Esophagus muscularis mucosa (tissue), 4 donors: Measurements from ENCODE around the gene ADRB2. TPM values are rescaled to one million over a fixed set of nuclear protein-coding genes. Genes with fewer than 3 reads are reported as not detected.

Experiments
- DNase-seq: peaks from one replicate; pipeline ENCODE4 v3.0.0-alpha.2; 2017; ENCODE audit errors: extremely low spot score
- H3K27ac ChIP-seq, 4 donors: fragments of 200-600 bp; sonication (generic); replicated peaks in 1 of 4; 1 replicate in 3 of 4; 2 replicates in 1 of 4; pipeline ENCODE4 v1.5.1; 2016 to 2019; ENCODE audit warnings: mild to moderate bottlenecking in 1 of 4
- H3K27me3 ChIP-seq, 4 donors: fragments of 200-600 bp; sonication (generic); one replicate each; pipeline versions ENCODE4 v1.5.1 to v1.6.0; 2016 to 2019
- H3K36me3 ChIP-seq, 4 donors: fragments of 200-600 bp; sonication (generic); one replicate each; pipeline ENCODE4 v1.5.1; 2016 to 2019
- H3K4me1 ChIP-seq, 4 donors: fragments of 200-600 bp; sonication (generic); one replicate each; pipeline ENCODE4 v1.5.1; 2016 to 2019
- H3K4me3 ChIP-seq, 4 donors: fragments of 200-600 bp; sonication (generic); 1 replicate in 2 of 4; 2 replicates in 2 of 4; pipeline ENCODE4 v1.5.1; 2016 to 2019; ENCODE audit warnings: mild to moderate bottlenecking in 4 of 4, moderate library complexity in 1 of 4
- H3K9me3 ChIP-seq, 4 donors: fragments of 200-600 bp; sonication (generic); 1 replicate in 3 of 4; 2 replicates in 1 of 4; pipeline ENCODE4 v1.5.1; 2016 to 2019
- EP300 ChIP-seq: sonication (generic); formaldehyde crosslinking; IDR thresholded peaks from one replicate; pipeline ENCODE4 v1.6.1; 2017; ENCODE audit warnings: antibody characterized with exemption
- POLR2A ChIP-seq: fragments of 450-650 bp; IDR thresholded peaks from one replicate; pipeline ENCODE4 v1.6.1; 2017; ENCODE audit warnings: antibody characterized with exemption, moderate library complexity, mild to moderate bottlenecking, low read depth
- POLR2AphosphoS5 ChIP-seq, 2 donors: sonication (generic); formaldehyde crosslinking; IDR thresholded peaks; one replicate each; pipeline ENCODE4 v1.6.1; 2017; ENCODE audit warnings: antibody characterized with exemption in 2 of 2
- WGBS: methylation state at CpG from one replicate; pipeline ENCODE4 v1.1.5; 2018; 5-methylcytosine and 5-hydroxymethylcytosine counted together
- intact Hi-C: fragments of 100-400 bp; cut with DNase I; formaldehyde crosslinking; loops from one replicate; pipeline ENCODE4 v1.15.1; 2023
- total RNA-seq, 4 donors: library from RNA; depleted of rRNA; stranded (reverse); fragments of >200 nt; gene quantifications; one replicate each; pipeline versions ENCODE4 v1.1.0 to v1.2.1, GENCODE V29; 2016
- TF ChIP-seq, protein P1 (sequence below), 3 experiments: fragments of 200-600 bp in 2 of 3; fragments of 450-650 bp in 1 of 3; sonication (generic) in 2 of 3; IDR thresholded peaks; one replicate each; pipeline ENCODE4 v1.5.1; 2017 to 2019; ENCODE audit warnings: antibody characterized with exemption in 3 of 3, mild to moderate bottlenecking in 2 of 3, moderate library complexity in 1 of 3

The ADRB2 gene
- total RNA-seq, 4 donors from 2014 or later: 4.2 to 6.1 (median 4.9) TPM

DNA sequence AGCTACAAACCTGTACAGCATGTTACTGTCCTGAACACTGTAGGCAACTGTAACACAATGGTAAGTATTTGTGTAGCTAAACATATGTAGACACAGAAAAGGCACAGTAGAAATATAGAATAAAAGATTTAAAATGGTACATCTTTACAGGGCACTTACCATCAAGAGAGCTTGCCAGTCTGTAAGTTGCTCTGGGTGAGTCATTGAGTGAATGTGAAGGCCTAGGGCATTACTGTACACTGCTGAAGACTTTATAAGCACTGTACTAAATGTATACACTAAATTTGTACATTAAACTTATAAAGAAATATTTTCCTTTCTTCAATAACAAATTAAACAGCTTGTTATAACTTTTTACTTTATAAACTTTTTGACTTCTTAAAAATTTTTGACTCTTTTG lies 20.5 kb downstream of the ADRB2 start:
- peaks cover 0 to 15% (median 9%) of the 10 kb centered on the region in 4 donors for H3K4me1 ChIP-seq
- TF ChIP-seq EP300 (no peak), POLR2A (no peak), POLR2AphosphoS5 (IDR thresholded peaks at IDR 0.05) (no peak)
- TF ChIP-seq, protein P1, sequence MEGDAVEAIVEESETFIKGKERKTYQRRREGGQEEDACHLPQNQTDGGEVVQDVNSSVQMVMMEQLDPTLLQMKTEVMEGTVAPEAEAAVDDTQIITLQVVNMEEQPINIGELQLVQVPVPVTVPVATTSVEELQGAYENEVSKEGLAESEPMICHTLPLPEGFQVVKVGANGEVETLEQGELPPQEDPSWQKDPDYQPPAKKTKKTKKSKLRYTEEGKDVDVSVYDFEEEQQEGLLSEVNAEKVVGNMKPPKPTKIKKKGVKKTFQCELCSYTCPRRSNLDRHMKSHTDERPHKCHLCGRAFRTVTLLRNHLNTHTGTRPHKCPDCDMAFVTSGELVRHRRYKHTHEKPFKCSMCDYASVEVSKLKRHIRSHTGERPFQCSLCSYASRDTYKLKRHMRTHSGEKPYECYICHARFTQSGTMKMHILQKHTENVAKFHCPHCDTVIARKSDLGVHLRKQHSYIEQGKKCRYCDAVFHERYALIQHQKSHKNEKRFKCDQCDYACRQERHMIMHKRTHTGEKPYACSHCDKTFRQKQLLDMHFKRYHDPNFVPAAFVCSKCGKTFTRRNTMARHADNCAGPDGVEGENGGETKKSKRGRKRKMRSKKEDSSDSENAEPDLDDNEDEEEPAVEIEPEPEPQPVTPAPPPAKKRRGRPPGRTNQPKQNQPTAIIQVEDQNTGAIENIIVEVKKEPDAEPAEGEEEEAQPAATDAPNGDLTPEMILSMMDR (IDR thresholded peaks at IDR 0.05): no peak
- no peaks in the 10 kb centered on the region for H3K9me3 ChIP-seq
- no peaks in the 10 kb centered on the region for H3K36me3 ChIP-seq
- no peak overlapping the region for H3K4me3 ChIP-seq
- intact Hi-C loops: no loop called here
- DNase-seq: no peak
- no peaks in the 10 kb centered on the region for H3K27me3 ChIP-seq
- H3K27ac ChIP-seq: no peak overlapping the region

DNA sequence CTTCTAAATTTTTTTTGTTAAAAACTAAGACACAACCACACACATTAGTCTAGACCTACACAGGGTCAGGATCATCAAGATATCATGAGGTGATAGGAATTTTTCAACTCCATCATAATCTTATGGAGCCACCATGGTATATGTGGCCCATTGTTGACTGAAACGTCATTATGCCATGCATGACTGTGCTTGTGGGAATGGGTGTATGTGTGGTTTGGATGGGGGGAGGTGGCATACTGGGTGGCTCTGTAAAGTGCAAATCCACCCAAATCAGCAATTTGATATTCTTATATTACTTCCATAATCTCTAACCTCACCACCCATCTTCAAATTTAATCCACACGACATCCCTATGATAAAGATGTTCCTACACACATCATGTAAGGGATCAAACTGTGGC lies 21.0 kb downstream of the ADRB2 start:
- Histone ChIP-seq H3K36me3 (no peaks in the 10 kb centered on the region), H3K9me3 (no peaks in the 10 kb centered on the region), H3K27ac (no peak overlapping the region), H3K27me3 (no peaks in the 10 kb centered on the region), H3K4me3 (no peak overlapping the region), H3K4me1 (peaks cover 0 to 15% (median 6%) of the 10 kb centered on the region in 4 donors)
- 91% methylated on average over 2 of the region's 2 CpGs for WGBS
- DNase-seq: no peak
- TF ChIP-seq POLR2AphosphoS5 (IDR thresholded peaks at IDR 0.05) (no peak), POLR2A (no peak), EP300 (no peak)
- TF ChIP-seq, protein P1 (IDR thresholded peaks at IDR 0.05): no peak
- intact Hi-C loops: no loop called here

DNA sequence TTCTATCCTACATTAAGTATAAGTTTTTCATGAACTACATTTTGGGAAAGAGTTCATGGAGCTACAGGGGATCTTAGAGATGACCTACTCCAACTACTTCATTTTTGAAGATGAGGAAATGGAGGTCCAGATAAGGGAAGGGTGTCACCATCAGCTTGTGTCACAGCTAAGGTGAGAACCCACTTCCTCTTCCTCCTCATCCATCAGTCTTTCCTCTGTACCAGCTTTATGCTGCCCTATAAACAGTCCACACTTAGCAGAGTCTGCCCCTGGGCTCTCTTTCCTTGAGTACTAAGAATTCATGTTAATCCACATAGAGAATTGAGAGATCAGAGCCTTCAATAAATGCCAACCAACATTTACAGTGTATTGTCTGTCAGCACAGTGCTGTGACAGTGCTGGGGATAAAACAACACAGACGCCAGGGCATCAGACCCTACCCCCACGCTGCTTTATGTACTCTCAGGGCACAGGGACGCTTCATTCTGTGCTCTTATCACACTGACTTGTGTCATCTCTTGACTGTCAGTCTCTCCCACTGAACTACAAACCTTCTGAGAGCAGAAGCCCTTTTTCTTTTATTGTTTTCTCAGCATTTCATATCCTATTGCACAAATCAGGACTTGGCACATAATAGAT lies 22.1 kb downstream of the ADRB2 start:
- TF ChIP-seq EP300 (no peak), POLR2AphosphoS5 (IDR thresholded peaks at IDR 0.05) (no peak)
- TF ChIP-seq, protein P1 (IDR thresholded peaks at IDR 0.05): no peak
- Histone ChIP-seq H3K9me3 (no peaks in the 10 kb centered on the region), H3K4me3 (no peak overlapping the region), H3K27ac (no peak overlapping the region), H3K4me1 (peaks cover 0 to 12% (median 0%) of the 10 kb centered on the region in 4 donors), H3K27me3 (no peaks in the 10 kb centered on the region), H3K36me3 (no peaks in the 10 kb centered on the region)
- DNase-seq: no peak
- 82% methylated on average over 3 of the region's 3 CpGs for WGBS
- intact Hi-C loops: no loop called here

DNA sequence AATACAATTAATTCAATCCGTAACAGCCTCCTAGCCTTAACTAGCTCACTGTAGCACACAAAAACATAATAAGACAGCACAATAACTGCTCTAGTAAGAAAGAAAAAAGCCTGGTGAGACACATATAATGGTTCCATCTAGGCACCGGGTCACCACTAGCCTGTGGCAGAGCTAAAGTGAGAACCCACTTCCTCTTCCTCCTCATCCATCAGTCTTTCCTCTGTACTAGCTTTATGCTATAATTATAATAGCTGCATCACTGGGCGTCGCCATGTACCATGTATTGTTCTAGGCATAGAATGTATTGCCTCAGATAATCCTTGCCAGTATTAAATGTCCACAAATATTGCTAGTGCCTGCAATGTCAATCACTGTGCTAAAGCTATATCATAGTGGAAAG lies 23.1 kb downstream of the ADRB2 start:
- Histone ChIP-seq H3K27ac (no peak overlapping the region), H3K4me3 (no peak overlapping the region), H3K27me3 (no peaks in the 10 kb centered on the region), H3K36me3 (no peaks in the 10 kb centered on the region), H3K4me1 (peaks cover 0 to 9% (median 0%) of the 10 kb centered on the region in 4 donors), H3K9me3 (no peaks in the 10 kb centered on the region)
- intact Hi-C loops: no loop called here
- 78% methylated on average over 4 of the region's 4 CpGs for WGBS
- DNase-seq: no peak
- TF ChIP-seq EP300 (no peak), POLR2A (no peak), POLR2AphosphoS5 (IDR thresholded peaks at IDR 0.05) (no peak)
- TF ChIP-seq, protein P1 (IDR thresholded peaks at IDR 0.05): no peak

GRCh38 chr5:148850836-148851235 lies 24.4 kb downstream of the ADRB2 start:
- no peak for TF ChIP-seq POLR2A
- TF ChIP-seq POLR2AphosphoS5 (IDR thresholded peaks at IDR 0.05): no peak
- TF ChIP-seq, protein P1 (IDR thresholded peaks at IDR 0.05): no peak
- no peak for TF ChIP-seq EP300
- Histone ChIP-seq H3K36me3 (no peaks in the 10 kb centered on the region), H3K4me1 (peaks cover 0 to 11% (median 4%) of the 10 kb centered on the region in 4 donors), H3K4me3 (no peak overlapping the region), H3K27ac (no peak overlapping the region), H3K27me3 (no peaks in the 10 kb centered on the region), H3K9me3 (no peaks in the 10 kb centered on the region)
- DNase-seq: no peak
- intact Hi-C loops: no loop called here
- 75% methylated on average over 2 of the region's 2 CpGs for WGBS
